ENCODE results near the gene MCCC1. TPM values are rescaled to one million over a fixed set of nuclear protein-coding genes. Genes with fewer than 3 reads are reported as not detected.
"Not testable (repeated sequence)": the region's sequence is repeated elsewhere in the genome, so short reads cannot be mapped to it uniquely, and the experiment has no call there.

Gene MCCC1
- total and polyA plus RNA-seq, 2 of the 13 experiments (the other 11 are each of a cell fraction or from before 2014, with no cell fraction given) = 11.7 to 30.1 TPM

DNA sequence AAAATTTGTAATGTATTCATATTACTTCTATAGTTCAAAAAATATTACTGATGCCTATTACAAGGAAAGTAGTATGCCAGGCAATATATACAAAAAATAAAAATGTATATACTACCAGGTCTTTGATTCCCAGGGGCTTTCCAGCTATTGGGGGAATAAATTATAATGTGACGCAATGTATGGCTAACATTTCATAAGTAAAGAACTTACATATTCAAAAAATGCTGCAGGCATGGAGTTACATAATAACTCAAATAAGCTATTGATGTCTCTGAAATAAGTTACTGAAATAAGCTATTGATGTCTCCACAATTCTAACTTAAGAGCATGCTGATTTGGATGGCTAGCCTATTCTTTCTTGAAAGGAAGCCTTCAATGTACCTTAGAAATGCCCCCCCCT, 30.2 kb downstream of the MCCC1 start:
- no peaks in the 10 kb centered on the region for H3K9me3 ChIP-seq (ENCODE audit: low read length)
- ATAC-seq (no peak), DNase-seq (ENCODE audit: low spot score) (no peak), FAIRE-seq (no peak)
- no peak overlapping the region for H3K4me3 ChIP-seq (replicated peaks in 1 of 3; ENCODE audit: insufficient read depth in 1 of 3, low read depth in 2 of 3, low read length in 3 of 3)
- no TSS peak for BruUV-seq (replicated peaks)
- intact Hi-C loops (cut with micrococcal nuclease; ENCODE audit: unreplicated experiment) (no loop called here), in situ Hi-C loops (cut with HindIII; ENCODE audit: extremely low pct_ligation_motif_present, low pct_unique_long_range_greater_than_20kb) (no loop called here)
- H3K4me2 ChIP-seq (ENCODE audit: low read depth, low read length) = no peak overlapping the region
- no peak for TF ChIP-seq HNF4A (CRISPR knock-in tag; IDR thresholded peaks at IDR 0.05)
- TF ChIP-seq CEBPB (IDR thresholded peaks at IDR 0.05; ENCODE audit: borderline replicate concordance, low read depth, low read length) = peak; percentile 19; the same call in 1 of the 2 replicates
- no peak overlapping the region for H3K9ac ChIP-seq (ENCODE audit: insufficient read depth, low read depth, low read length)
- H3K36me3 ChIP-seq (replicated peaks in 1 of 2; ENCODE audit: control insufficient read depth in 1 of 2, insufficient read depth in 2 of 2, low read length in 2 of 2) = peaks cover 1 to 15% of the 10 kb centered on the region in 2 experiments; a peak in 4 of 5 replicates
- H4K20me1 ChIP-seq (ENCODE audit: insufficient read depth, low read length) = no peaks in the 10 kb centered on the region
- no peaks in the 10 kb centered on the region for H3K4me1 ChIP-seq (ENCODE audit: insufficient read depth, low read length)
- H2AFZ ChIP-seq (ENCODE audit: low read length) = no peak overlapping the region
- H3K27ac ChIP-seq (ENCODE audit: extremely low read length, insufficient read depth, low read length) = no peak overlapping the region
- POLR2A ChIA-PET = no interaction called here
- H3K27me3 ChIP-seq (ENCODE audit: control insufficient read depth in 1 of 2, insufficient read depth in 2 of 2, low read length in 2 of 2) = no peaks in the 10 kb centered on the region
- no peaks in the 10 kb centered on the region for H3K79me2 ChIP-seq (ENCODE audit: insufficient read depth, low read length)
- CTCF ChIA-PET (ENCODE audit: low intra/inter-chr PET ratio, low total read pairs) = no interaction called here
- WGBS (ENCODE audit: low lambda C conversion rate) = 47% methylated on average over 1 of the region's 1 CpG

DNA sequence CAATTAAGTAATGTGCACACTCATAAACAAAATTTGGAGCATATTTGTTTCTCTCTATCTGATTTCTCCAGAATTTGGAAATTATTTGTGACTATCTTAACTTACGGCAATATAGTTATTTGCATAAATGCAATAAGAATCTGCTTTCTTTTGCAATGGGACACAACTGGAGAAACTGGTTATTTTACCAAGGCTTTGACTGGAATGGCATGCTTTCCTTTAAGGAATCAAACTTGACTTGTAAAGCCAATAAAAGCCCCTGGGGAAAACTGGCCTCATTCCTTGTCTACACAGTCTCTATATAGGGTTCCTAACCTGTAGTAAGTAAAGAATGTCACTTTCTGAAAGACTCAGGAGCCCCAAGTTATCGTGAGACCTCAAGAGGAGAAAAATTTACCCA, 32.4 kb downstream of the MCCC1 start:
- ATAC-seq; H4K20me1 ChIP-seq (ENCODE audit: insufficient read depth, low read length); CTCF ChIA-PET (ENCODE audit: low intra/inter-chr PET ratio, low total read pairs); H3K27ac ChIP-seq (ENCODE audit: extremely low read length, insufficient read depth, low read length); in situ Hi-C loops (cut with HindIII; ENCODE audit: extremely low pct_ligation_motif_present, low pct_unique_long_range_greater_than_20kb); H3K9ac ChIP-seq (ENCODE audit: insufficient read depth, low read depth, low read length); DNase-seq (ENCODE audit: low spot score); H3K4me2 ChIP-seq (ENCODE audit: low read depth, low read length); BruUV-seq (replicated peaks); H3K4me3 ChIP-seq (replicated peaks in 1 of 3; ENCODE audit: insufficient read depth in 1 of 3, low read depth in 2 of 3, low read length in 3 of 3); H3K9me3 ChIP-seq (ENCODE audit: low read length); intact Hi-C loops (cut with micrococcal nuclease; ENCODE audit: unreplicated experiment); POLR2A ChIA-PET; H3K79me2 ChIP-seq (ENCODE audit: insufficient read depth, low read length); H2AFZ ChIP-seq (ENCODE audit: low read length); FAIRE-seq; H3K27me3 ChIP-seq (ENCODE audit: control insufficient read depth in 1 of 2, insufficient read depth in 2 of 2, low read length in 2 of 2); H3K4me1 ChIP-seq (ENCODE audit: insufficient read depth, low read length): not testable (repeated sequence)
- H3K36me3 ChIP-seq (replicated peaks in 1 of 2; ENCODE audit: control insufficient read depth in 1 of 2, insufficient read depth in 2 of 2, low read length in 2 of 2) = peaks cover 1 to 15% of the 10 kb centered on the region in 2 experiments; a peak in 4 of 5 replicates
- 99% methylated on average over 2 of the region's 2 CpGs for WGBS (ENCODE audit: low lambda C conversion rate)

DNA sequence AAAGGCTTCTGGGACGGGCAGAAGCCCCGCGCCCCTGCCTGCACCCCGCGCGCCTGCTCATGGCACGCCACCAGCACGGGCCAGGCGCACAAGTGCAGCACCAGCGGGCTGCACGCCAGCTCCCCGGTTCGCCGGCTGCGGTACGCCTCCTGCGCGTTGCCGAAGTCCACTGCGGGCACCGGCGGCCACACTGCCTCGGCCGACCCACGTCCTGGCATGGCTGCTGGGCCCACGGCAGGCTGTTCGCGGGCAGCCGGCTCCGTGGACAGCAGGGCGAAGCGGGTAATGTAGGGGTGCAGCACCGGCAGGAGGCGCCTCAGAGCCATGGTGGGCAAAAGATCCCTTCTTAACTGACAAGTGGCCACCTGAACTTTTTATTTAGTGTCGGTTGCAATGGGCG, 34.8 kb downstream of the MCCC1 start:
- no TSS peak for BruUV-seq (replicated peaks)
- H3K27ac ChIP-seq (ENCODE audit: extremely low read length, insufficient read depth, low read length) = no peak overlapping the region

More for the DNA sequence above, 34.8 kb downstream of the MCCC1 start:
- Histone ChIP-seq H3K9me3 (ENCODE audit: low read length) (no peaks in the 10 kb centered on the region), H3K9ac (ENCODE audit: insufficient read depth, low read depth, low read length) (no peak overlapping the region), H4K20me1 (ENCODE audit: insufficient read depth, low read length) (no peaks in the 10 kb centered on the region), H3K36me3 (replicated peaks in 1 of 2; ENCODE audit: control insufficient read depth in 1 of 2, insufficient read depth in 2 of 2, low read length in 2 of 2) (peaks cover 0 to 10% of the 10 kb centered on the region in 2 experiments; a peak in 3 of 5 replicates), H3K4me1 (ENCODE audit: insufficient read depth, low read length) (no peaks in the 10 kb centered on the region), H3K79me2 (ENCODE audit: insufficient read depth, low read length) (no peaks in the 10 kb centered on the region), H3K4me2 (ENCODE audit: low read depth, low read length) (no peak overlapping the region), H3K27me3 (ENCODE audit: control insufficient read depth in 1 of 2, insufficient read depth in 2 of 2, low read length in 2 of 2) (no peaks in the 10 kb centered on the region), H2AFZ (ENCODE audit: low read length) (no peak overlapping the region), H3K4me3 (replicated peaks in 1 of 3; ENCODE audit: insufficient read depth in 1 of 3, low read depth in 2 of 3, low read length in 3 of 3) (no peak overlapping the region)
- POLR2A ChIA-PET = no interaction called here
- WGBS (ENCODE audit: low lambda C conversion rate) = over 99% methylated on average over 9 of the region's 36 CpGs
- peak; percentile 28 for TF ChIP-seq AGO2 (optimal IDR thresholded peaks at IDR 0.05; ENCODE audit: low read depth, low read length)
- TF ChIP-seq, protein P1, sequence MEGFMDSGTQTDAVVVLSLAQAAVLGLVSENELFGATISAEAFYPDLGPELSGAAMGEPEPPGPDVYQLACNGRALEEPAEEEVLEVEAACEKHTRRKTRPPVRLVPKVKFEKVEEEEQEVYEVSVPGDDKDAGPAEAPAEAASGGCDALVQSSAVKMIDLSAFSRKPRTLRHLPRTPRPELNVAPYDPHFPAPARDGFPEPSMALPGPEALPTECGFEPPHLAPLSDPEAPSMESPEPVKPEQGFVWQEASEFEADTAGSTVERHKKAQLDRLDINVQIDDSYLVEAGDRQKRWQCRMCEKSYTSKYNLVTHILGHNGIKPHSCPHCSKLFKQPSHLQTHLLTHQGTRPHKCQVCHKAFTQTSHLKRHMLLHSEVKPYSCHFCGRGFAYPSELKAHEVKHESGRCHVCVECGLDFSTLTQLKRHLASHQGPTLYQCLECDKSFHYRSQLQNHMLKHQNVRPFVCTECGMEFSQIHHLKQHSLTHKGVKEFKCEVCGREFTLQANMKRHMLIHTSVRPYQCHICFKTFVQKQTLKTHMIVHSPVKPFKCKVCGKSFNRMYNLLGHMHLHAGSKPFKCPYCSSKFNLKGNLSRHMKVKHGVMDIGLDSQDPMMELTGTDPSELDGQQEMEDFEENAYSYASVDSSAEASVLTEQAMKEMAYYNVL (CRISPR knock-in tag; IDR thresholded peaks at IDR 0.05; ENCODE audit: borderline replicate concordance) = no peak
- intact Hi-C loops (cut with micrococcal nuclease; ENCODE audit: unreplicated experiment) (no loop called here), in situ Hi-C loops (cut with HindIII; ENCODE audit: extremely low pct_ligation_motif_present, low pct_unique_long_range_greater_than_20kb) (no loop called here)
- ATAC-seq (no peak), FAIRE-seq (no peak), DNase-seq (ENCODE audit: low spot score) (no peak)
- CTCF ChIA-PET (ENCODE audit: low intra/inter-chr PET ratio, low total read pairs) = no interaction called here

Data from HepG2 (cell line).